ENCODE data around the gene OR10G7. TPM values are rescaled to one million over a fixed set of nuclear protein-coding genes. Genes with fewer than 3 reads are reported as not detected.

The OR10G7 gene
- polyA plus RNA-seq, 1 donor from 2014 or later: not detected

GRCh38 chr11:124039557-124039956 lies 1.6 kb downstream of the OR10G7 start:
- H3K9ac ChIP-seq (ENCODE audit: low read length): no peak overlapping the region
- no peaks in the 10 kb centered on the region for H3K27me3 ChIP-seq (ENCODE audit: insufficient read depth, low read depth, low read length)
- TF ChIP-seq MXI1 (conservative IDR thresholded peaks at IDR 0.05; ENCODE audit: poor library complexity, severe bottlenecking): no peak
- TF ChIP-seq SMC3 (conservative IDR thresholded peaks at IDR 0.05; ENCODE audit: poor library complexity): no peak
- TF ChIP-seq EZH2 (IDR thresholded peaks at IDR 0.05; ENCODE audit: borderline replicate concordance, insufficient read depth, low read length, poor library complexity, severe bottlenecking): no peak
- no peak for TF ChIP-seq POLR2AphosphoS5 (IDR thresholded peaks at IDR 0.05)
- no peak for TF ChIP-seq TAF1 (IDR thresholded peaks at IDR 0.05; ENCODE audit: low read depth)
- H3F3A ChIP-seq (ENCODE audit: insufficient read depth, low read length, poor library complexity, severe bottlenecking): no peaks in the 10 kb centered on the region
- H3K9me3 ChIP-seq (ENCODE audit: low read length): no peaks in the 10 kb centered on the region
- no peak overlapping the region for H3K4me3 ChIP-seq (ENCODE audit: low read length)
- no peaks in the 10 kb centered on the region for H4K20me1 ChIP-seq (ENCODE audit: insufficient read depth)
- no peak overlapping the region for H2AFZ ChIP-seq (ENCODE audit: low read depth, low read length)
- H3K9me2 ChIP-seq (ENCODE audit: insufficient read depth, low read length): no peaks in the 10 kb centered on the region
- no peak overlapping the region for H3K27ac ChIP-seq (ENCODE audit: low read length)
- no peaks in the 10 kb centered on the region for H3K36me3 ChIP-seq (ENCODE audit: insufficient read depth, low read length)
- H3K4me2 ChIP-seq (ENCODE audit: low read length): no peak overlapping the region
- H3K79me2 ChIP-seq (replicated peaks; ENCODE audit: insufficient read depth, low read length): no peaks in the 10 kb centered on the region

GRCh38 chr11:124036666-124037065 lies 4.5 kb downstream of the OR10G7 start:
- Histone ChIP-seq H3K4me2 (ENCODE audit: low read length) (no peak overlapping the region), H3K4me3 (ENCODE audit: low read length) (no peak overlapping the region), H3K36me3 (ENCODE audit: insufficient read depth, low read length) (no peaks in the 10 kb centered on the region), H3K9ac (ENCODE audit: low read length) (no peak overlapping the region), H3K9me3 (ENCODE audit: low read length) (no peaks in the 10 kb centered on the region), H2AFZ (ENCODE audit: low read depth, low read length) (no peak overlapping the region), H3K79me2 (replicated peaks; ENCODE audit: insufficient read depth, low read length) (no peaks in the 10 kb centered on the region), H3F3A (ENCODE audit: insufficient read depth, low read length, poor library complexity, severe bottlenecking) (no peaks in the 10 kb centered on the region), H3K27me3 (ENCODE audit: insufficient read depth, low read depth, low read length) (no peaks in the 10 kb centered on the region), H3K27ac (ENCODE audit: low read length) (no peak overlapping the region), H4K20me1 (ENCODE audit: insufficient read depth) (no peaks in the 10 kb centered on the region), H3K9me2 (ENCODE audit: insufficient read depth, low read length) (no peaks in the 10 kb centered on the region)
- TF ChIP-seq POLR2AphosphoS5 (IDR thresholded peaks at IDR 0.05): no peak
- TF ChIP-seq SMC3 (conservative IDR thresholded peaks at IDR 0.05; ENCODE audit: poor library complexity): no peak
- no peak for TF ChIP-seq EZH2 (IDR thresholded peaks at IDR 0.05; ENCODE audit: borderline replicate concordance, insufficient read depth, low read length, poor library complexity, severe bottlenecking)
- TF ChIP-seq TAF1 (IDR thresholded peaks at IDR 0.05; ENCODE audit: low read depth): no peak
- TF ChIP-seq MXI1 (conservative IDR thresholded peaks at IDR 0.05; ENCODE audit: poor library complexity, severe bottlenecking): no peak
- TF ChIP-seq CTCF (IDR thresholded peaks at IDR 0.05; ENCODE audit: poor library complexity, severe bottlenecking): no peak
- no peak for TF ChIP-seq REST (IDR thresholded peaks at IDR 0.05; ENCODE audit: borderline replicate concordance)
- TF ChIP-seq RAD21 (conservative IDR thresholded peaks at IDR 0.05): no peak
- TF ChIP-seq EP300 (conservative IDR thresholded peaks at IDR 0.05; ENCODE audit: poor library complexity, severe bottlenecking): no peak
